ENCODE data around the gene CFAP99.

The CFAP99 gene

GRCh38 chr4:2372488-2373030 lies 46.2 kb upstream of the CFAP99 start:
- H3K9me2 ChIP-seq (replicated peaks; ENCODE audit: control insufficient read depth, low read length): no peaks in the 10 kb centered on the region
- H3K4me2 ChIP-seq (ENCODE audit: low read length): no peak overlapping the region
- no peaks in the 10 kb centered on the region for H3K36me3 ChIP-seq (ENCODE audit: control insufficient read depth, low read length)
- TF ChIP-seq, protein P1, sequence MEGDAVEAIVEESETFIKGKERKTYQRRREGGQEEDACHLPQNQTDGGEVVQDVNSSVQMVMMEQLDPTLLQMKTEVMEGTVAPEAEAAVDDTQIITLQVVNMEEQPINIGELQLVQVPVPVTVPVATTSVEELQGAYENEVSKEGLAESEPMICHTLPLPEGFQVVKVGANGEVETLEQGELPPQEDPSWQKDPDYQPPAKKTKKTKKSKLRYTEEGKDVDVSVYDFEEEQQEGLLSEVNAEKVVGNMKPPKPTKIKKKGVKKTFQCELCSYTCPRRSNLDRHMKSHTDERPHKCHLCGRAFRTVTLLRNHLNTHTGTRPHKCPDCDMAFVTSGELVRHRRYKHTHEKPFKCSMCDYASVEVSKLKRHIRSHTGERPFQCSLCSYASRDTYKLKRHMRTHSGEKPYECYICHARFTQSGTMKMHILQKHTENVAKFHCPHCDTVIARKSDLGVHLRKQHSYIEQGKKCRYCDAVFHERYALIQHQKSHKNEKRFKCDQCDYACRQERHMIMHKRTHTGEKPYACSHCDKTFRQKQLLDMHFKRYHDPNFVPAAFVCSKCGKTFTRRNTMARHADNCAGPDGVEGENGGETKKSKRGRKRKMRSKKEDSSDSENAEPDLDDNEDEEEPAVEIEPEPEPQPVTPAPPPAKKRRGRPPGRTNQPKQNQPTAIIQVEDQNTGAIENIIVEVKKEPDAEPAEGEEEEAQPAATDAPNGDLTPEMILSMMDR (IDR thresholded peaks at IDR 0.05; ENCODE audit: low read depth, low read length, poor library complexity, severe bottlenecking): no peak
- TF ChIP-seq EZH2phosphoT487 (IDR thresholded peaks at IDR 0.05; ENCODE audit: borderline replicate concordance, low read length): no peak
- no peaks in the 10 kb centered on the region for H3K27me3 ChIP-seq (ENCODE audit: control insufficient read depth, low read length)
- H4K20me1 ChIP-seq (ENCODE audit: control insufficient read depth, insufficient read depth, low read depth, low read length): no peaks in the 10 kb centered on the region
- H3K79me2 ChIP-seq (ENCODE audit: control insufficient read depth, low read length): no peaks in the 10 kb centered on the region
- no peak overlapping the region for H3K4me3 ChIP-seq (ENCODE audit: low read length)
- H3K4me1 ChIP-seq (ENCODE audit: control insufficient read depth, low read length): no peaks in the 10 kb centered on the region
- H3K27ac ChIP-seq (ENCODE audit: low read depth, low read length): no peak overlapping the region
- H3K9me3 ChIP-seq (ENCODE audit: control insufficient read depth, insufficient read depth, low read length): no peaks in the 10 kb centered on the region; the same call in 1 of the 2 replicates
- no peaks in the 10 kb centered on the region for H3F3A ChIP-seq (ENCODE audit: control insufficient read depth, insufficient read depth)

DNA sequence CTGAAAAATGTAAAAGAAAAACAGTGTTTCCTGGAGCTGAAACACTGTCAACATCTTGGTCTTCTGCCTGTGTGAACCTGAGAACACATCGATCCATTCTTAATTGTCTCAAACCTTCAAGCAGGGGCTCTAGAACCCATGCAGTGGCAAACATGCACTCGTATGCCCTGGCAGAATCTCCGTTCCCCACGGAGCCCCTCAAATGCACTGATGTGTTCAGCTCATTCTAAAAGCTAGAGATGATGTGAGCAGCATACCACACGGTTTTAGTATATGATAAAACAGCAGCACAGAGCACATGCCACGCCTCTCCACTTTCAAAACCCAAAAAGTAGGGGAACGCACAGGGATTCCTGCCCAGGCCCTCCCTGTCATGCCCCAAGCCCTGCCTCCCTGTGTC lies 45.2 kb upstream of the CFAP99 start:
- Histone ChIP-seq H3K9me3 (ENCODE audit: control insufficient read depth, insufficient read depth, low read length) (no peaks in the 10 kb centered on the region; the same call in 1 of the 2 replicates), H3K79me2 (ENCODE audit: control insufficient read depth, low read length) (no peaks in the 10 kb centered on the region), H3K9me2 (replicated peaks; ENCODE audit: control insufficient read depth, low read length) (no peaks in the 10 kb centered on the region), H3K27me3 (ENCODE audit: control insufficient read depth, low read length) (no peaks in the 10 kb centered on the region), H3K4me3 (ENCODE audit: low read length) (no peak overlapping the region), H3K27ac (ENCODE audit: low read depth, low read length) (no peak overlapping the region), H4K20me1 (ENCODE audit: control insufficient read depth, insufficient read depth, low read depth, low read length) (no peaks in the 10 kb centered on the region), H3K4me1 (ENCODE audit: control insufficient read depth, low read length) (no peaks in the 10 kb centered on the region), H3K36me3 (ENCODE audit: control insufficient read depth, low read length) (no peaks in the 10 kb centered on the region), H3K4me2 (ENCODE audit: low read length) (no peak overlapping the region), H3F3A (ENCODE audit: control insufficient read depth, insufficient read depth) (no peaks in the 10 kb centered on the region)
- TF ChIP-seq EZH2phosphoT487 (IDR thresholded peaks at IDR 0.05; ENCODE audit: borderline replicate concordance, low read length): no peak
- TF ChIP-seq, protein P1 (IDR thresholded peaks at IDR 0.05; ENCODE audit: low read depth, low read length, poor library complexity, severe bottlenecking): no peak

GRCh38 chr4:2375427-2375826 lies 43.3 kb upstream of the CFAP99 start:
- Histone ChIP-seq H3K9me2 (replicated peaks; ENCODE audit: control insufficient read depth, low read length) (no peaks in the 10 kb centered on the region), H3K79me2 (ENCODE audit: control insufficient read depth, low read length) (no peaks in the 10 kb centered on the region), H3K4me1 (ENCODE audit: control insufficient read depth, low read length) (no peaks in the 10 kb centered on the region), H4K20me1 (ENCODE audit: control insufficient read depth, insufficient read depth, low read depth, low read length) (no peaks in the 10 kb centered on the region), H3K4me2 (ENCODE audit: low read length) (no peak overlapping the region), H3K27ac (ENCODE audit: low read depth, low read length) (no peak overlapping the region), H3K9me3 (ENCODE audit: control insufficient read depth, insufficient read depth, low read length) (no peaks in the 10 kb centered on the region), H3F3A (ENCODE audit: control insufficient read depth, insufficient read depth) (no peaks in the 10 kb centered on the region), H3K27me3 (ENCODE audit: control insufficient read depth, low read length) (peaks cover 12% of the 10 kb centered on the region; the same call in 1 of the 2 replicates), H3K36me3 (ENCODE audit: control insufficient read depth, low read length) (no peaks in the 10 kb centered on the region), H3K4me3 (ENCODE audit: low read length) (no peak overlapping the region)
- no peak for TF ChIP-seq EZH2phosphoT487 (IDR thresholded peaks at IDR 0.05; ENCODE audit: borderline replicate concordance, low read length)
- TF ChIP-seq, protein P1 (IDR thresholded peaks at IDR 0.05; ENCODE audit: low read depth, low read length, poor library complexity, severe bottlenecking): no peak
